Measurements from ENCODE around the gene WBP2.

WBP2 gene

DNA sequence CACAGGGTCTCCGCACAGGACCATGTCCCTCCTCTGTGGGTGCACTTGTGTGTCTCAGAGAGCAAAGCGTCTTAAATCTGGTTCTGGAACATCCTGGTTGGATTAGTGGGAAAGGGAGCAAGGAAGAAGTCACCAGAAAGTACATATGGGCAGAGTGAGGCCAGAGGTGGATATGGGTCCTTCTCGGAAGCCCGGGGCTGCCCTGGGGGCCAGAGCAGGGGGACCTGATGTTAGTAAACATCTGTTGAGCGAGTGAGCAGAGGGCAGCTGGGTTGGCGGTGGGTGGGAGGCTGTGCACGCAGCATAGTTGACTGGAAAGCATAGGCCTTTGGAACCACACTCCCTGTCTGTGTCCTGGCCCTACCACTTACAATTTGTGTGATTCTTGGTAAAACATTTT is 33.6 kb downstream of the WBP2 start:
- H3K4me3 ChIP-seq (ENCODE audit: control insufficient read depth, low read depth, low read length): no peak overlapping the region
- DNase-seq (ENCODE audit: low read depth): no peak
- TF ChIP-seq CTCF (conservative IDR thresholded peaks at IDR 0.05; ENCODE audit: control insufficient read depth, insufficient read depth, low read depth, low read length): no peak

DNA sequence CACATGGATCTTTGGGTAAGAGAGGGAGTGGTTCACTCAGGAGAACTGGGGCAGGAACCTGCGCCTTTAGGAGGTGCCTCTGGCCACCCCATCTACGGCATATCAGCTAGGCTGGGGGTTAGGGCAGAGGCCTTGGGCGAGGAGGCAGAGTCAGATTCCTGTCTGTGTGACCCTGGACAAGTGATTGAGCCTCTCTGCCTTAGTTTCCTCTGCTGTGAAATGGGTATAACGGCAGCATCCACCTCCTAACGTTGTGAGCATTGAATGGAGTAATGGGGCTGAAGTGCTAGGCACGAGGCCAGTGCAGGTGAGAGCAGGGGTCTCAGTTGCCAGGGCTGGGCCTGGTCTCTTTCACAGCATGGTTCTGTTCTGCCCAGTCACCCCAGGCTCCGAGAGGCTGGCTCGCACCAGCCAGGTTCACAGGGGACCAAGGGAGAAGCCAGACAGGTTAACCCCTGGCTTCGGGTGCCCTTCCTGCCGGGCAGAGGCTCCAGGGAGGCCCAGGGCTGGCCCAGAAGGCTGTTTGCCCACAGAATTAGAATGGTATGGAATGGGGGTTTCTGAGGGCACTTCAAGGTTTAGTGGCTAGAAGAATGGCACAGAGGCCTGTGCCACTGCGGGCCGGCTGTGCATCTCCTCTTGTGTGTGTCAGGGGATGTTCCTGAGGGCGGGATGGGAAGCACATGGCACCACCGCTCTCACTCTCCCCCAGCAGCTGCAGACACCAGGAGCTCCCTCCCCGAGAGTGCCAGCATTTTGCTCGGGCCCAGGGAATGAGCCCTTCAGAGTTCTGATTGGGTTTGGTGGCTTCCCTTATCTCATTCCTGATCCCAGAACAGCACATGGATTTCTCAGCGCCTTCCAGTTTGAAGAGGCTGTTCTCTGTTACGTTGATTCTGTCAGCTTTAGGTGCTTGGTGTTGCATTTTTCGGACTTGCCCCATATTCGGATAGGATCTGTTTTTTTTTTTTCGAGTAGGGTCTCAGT is 34.7 kb downstream of the WBP2 start:
- no peak for DNase-seq (ENCODE audit: low read depth)
- H3K4me3 ChIP-seq (ENCODE audit: control insufficient read depth, low read depth, low read length): no peak overlapping the region
- TF ChIP-seq CTCF (conservative IDR thresholded peaks at IDR 0.05; ENCODE audit: control insufficient read depth, insufficient read depth, low read depth, low read length): no peak

GRCh38 chr17:75819678-75820077 is 35.5 kb downstream of the WBP2 start:
- no peak overlapping the region for H3K4me3 ChIP-seq (ENCODE audit: control insufficient read depth, low read depth, low read length)
- no peak for DNase-seq (ENCODE audit: low read depth)
- TF ChIP-seq CTCF (conservative IDR thresholded peaks at IDR 0.05; ENCODE audit: control insufficient read depth, insufficient read depth, low read depth, low read length): no peak

GRCh38 chr17:75819116-75819515 is 36.0 kb downstream of the WBP2 start:
- no peak for TF ChIP-seq CTCF (conservative IDR thresholded peaks at IDR 0.05; ENCODE audit: control insufficient read depth, insufficient read depth, low read depth, low read length)
- no peak for DNase-seq (ENCODE audit: low read depth)
- H3K4me3 ChIP-seq (ENCODE audit: control insufficient read depth, low read depth, low read length): no peak overlapping the region

DNA sequence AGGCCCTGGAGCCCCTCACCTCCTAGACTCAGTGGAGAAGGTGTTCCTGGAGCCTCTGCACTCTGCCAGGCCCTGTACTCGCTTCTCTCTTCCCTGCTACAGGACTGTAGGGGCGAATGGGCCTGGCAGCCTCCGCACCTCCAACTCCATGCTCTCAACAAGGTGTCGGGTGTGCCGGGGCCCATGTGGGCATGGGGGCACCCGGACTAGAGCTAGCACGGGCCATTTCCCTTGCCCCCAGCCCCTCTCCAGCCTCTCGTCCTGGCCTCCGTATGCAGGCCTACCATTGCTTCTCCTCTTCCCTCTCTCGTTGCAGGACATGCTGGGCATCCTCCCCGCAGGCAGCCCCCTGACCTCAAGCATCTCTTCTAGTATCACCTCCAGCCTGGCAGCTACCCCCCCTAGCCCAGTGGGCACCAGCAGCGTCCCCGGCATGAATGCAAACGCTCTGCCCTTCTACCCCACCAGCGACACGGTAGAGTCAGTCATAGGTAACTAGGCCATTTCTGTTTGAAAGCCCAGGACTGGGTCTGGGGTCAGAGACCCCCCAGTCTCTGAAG is 36.7 kb downstream of the WBP2 start:
- no peak for DNase-seq (ENCODE audit: low read depth)
- no peak for TF ChIP-seq CTCF (conservative IDR thresholded peaks at IDR 0.05; ENCODE audit: control insufficient read depth, insufficient read depth, low read depth, low read length)
- H3K4me3 ChIP-seq (ENCODE audit: control insufficient read depth, low read depth, low read length): no peak overlapping the region

DNA sequence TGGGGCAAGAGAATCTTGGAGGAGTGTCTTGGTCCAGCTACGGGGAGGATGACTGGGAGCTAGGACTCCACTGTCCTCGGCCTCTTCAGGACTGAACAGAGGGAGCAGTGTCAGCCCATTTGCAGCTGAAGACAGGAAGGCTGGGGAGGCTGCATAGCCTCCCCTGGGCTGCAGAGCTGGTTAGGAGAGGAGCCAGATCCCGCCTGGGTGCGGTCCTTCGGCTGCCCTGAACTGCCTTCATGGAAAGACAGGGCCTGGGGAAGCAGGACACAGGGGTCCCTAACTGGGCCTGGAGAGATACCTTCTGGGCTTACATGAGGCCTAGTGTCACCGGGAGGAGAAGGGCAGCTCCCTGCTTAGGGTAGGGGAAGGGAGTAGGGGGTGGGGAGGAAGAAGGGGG is 37.6 kb downstream of the WBP2 start:
- H3K4me3 ChIP-seq (ENCODE audit: control insufficient read depth, low read depth, low read length): no peak overlapping the region

More for the DNA sequence above, 37.6 kb downstream of the WBP2 start:
- no peak for DNase-seq (ENCODE audit: low read depth)
- no peak for TF ChIP-seq CTCF (conservative IDR thresholded peaks at IDR 0.05; ENCODE audit: control insufficient read depth, insufficient read depth, low read depth, low read length)
